ENCODE data around the gene SERPINB1.
"Not testable (repeated sequence)": the region's sequence is repeated elsewhere in the genome, so short reads cannot be mapped to it uniquely, and the experiment has no call there.

Gene SERPINB1

GRCh38 chr6:2801687-2802086 is 40.0 kb downstream of the SERPINB1 start:
- not testable (repeated sequence) for H2AFZ ChIP-seq (ENCODE audit: low read depth, low read length); H4K91ac ChIP-seq (ENCODE audit: low read length); H3K4me3 ChIP-seq (ENCODE audit: insufficient read depth in 1 of 2, low read depth in 1 of 2, low read length in 2 of 2); H3K18ac ChIP-seq (ENCODE audit: low read depth in 1 of 2, low read length in 2 of 2); H2BK120ac ChIP-seq (ENCODE audit: low read depth, low read length); H3K9me3 ChIP-seq (ENCODE audit: control insufficient read depth, low read length); H4K8ac ChIP-seq (ENCODE audit: low read length); H2BK12ac ChIP-seq (ENCODE audit: low read length in 2 of 2); DNase-seq; H3K4me2 ChIP-seq (ENCODE audit: low read length, poor library complexity, severe bottlenecking); H3K23ac ChIP-seq (ENCODE audit: low read length in 2 of 2); H3K14ac ChIP-seq (ENCODE audit: low read length in 2 of 2); H3K4me1 ChIP-seq (ENCODE audit: control insufficient read depth, insufficient read depth, low read depth, low read length); H3K27ac ChIP-seq (ENCODE audit: low read length, poor library complexity, severe bottlenecking); H3K9ac ChIP-seq (ENCODE audit: low read length); H2AK5ac ChIP-seq (ENCODE audit: low read length, severe bottlenecking); H2BK15ac ChIP-seq (ENCODE audit: low read depth, poor library complexity, severe bottlenecking); H3K4ac ChIP-seq (ENCODE audit: low read depth in 1 of 2, low read length in 2 of 2); H3K27me3 ChIP-seq (ENCODE audit: control insufficient read depth in 1 of 2, insufficient read depth in 1 of 2, low read length in 2 of 2); H3K36me3 ChIP-seq (ENCODE audit: control insufficient read depth in 1 of 2, insufficient read depth in 2 of 2, low read depth in 1 of 2, low read length in 2 of 2); H2BK5ac ChIP-seq (ENCODE audit: low read depth, low read length, poor library complexity, severe bottlenecking)
- WGBS: 93% methylated on average over 2 of the region's 4 CpGs
- H3K79me1 ChIP-seq (replicated peaks; ENCODE audit: low read length, poor library complexity, severe bottlenecking): peaks cover 35% of the 10 kb centered on the region

GRCh38 chr6:2800552-2801316 is 40.9 kb downstream of the SERPINB1 start:
- no peak overlapping the region for H3K23ac ChIP-seq (ENCODE audit: low read length in 2 of 2)
- no peak overlapping the region for H3K4ac ChIP-seq (ENCODE audit: low read depth in 1 of 2, low read length in 2 of 2)
- WGBS: 96% methylated on average over 14 of the region's 14 CpGs
- no peaks in the 10 kb centered on the region for H3K9me3 ChIP-seq (ENCODE audit: control insufficient read depth, low read length)
- H3K27me3 ChIP-seq (ENCODE audit: control insufficient read depth in 1 of 2, insufficient read depth in 1 of 2, low read length in 2 of 2): no peaks in the 10 kb centered on the region
- H4K8ac ChIP-seq (ENCODE audit: low read length): no peak overlapping the region
- no peak overlapping the region for H3K18ac ChIP-seq (ENCODE audit: low read depth in 1 of 2, low read length in 2 of 2)
- no peak overlapping the region for H4K91ac ChIP-seq (ENCODE audit: low read length)
- H2AFZ ChIP-seq (ENCODE audit: low read depth, low read length): no peak overlapping the region
- H2AK5ac ChIP-seq (ENCODE audit: low read length, severe bottlenecking): no peak overlapping the region
- H2BK12ac ChIP-seq (ENCODE audit: low read length in 2 of 2): no peak overlapping the region
- peak overlapping the region in 1 of 2 experiments; percentile 22 for H3K14ac ChIP-seq (ENCODE audit: low read length in 2 of 2)
- no peak overlapping the region for H2BK5ac ChIP-seq (ENCODE audit: low read depth, low read length, poor library complexity, severe bottlenecking)
- DNase-seq: no peak
- H3K27ac ChIP-seq (ENCODE audit: low read length, poor library complexity, severe bottlenecking): no peak overlapping the region
- no peak overlapping the region for H2BK120ac ChIP-seq (ENCODE audit: low read depth, low read length)
- H2BK15ac ChIP-seq (ENCODE audit: low read depth, poor library complexity, severe bottlenecking): no peak overlapping the region
- no peak overlapping the region for H3K4me3 ChIP-seq (ENCODE audit: insufficient read depth in 1 of 2, low read depth in 1 of 2, low read length in 2 of 2)
- H3K4me2 ChIP-seq (ENCODE audit: low read length, poor library complexity, severe bottlenecking): no peak overlapping the region
- peaks cover 0 to 10% of the 10 kb centered on the region in 2 experiments for H3K36me3 ChIP-seq (ENCODE audit: control insufficient read depth in 1 of 2, insufficient read depth in 2 of 2, low read depth in 1 of 2, low read length in 2 of 2)
- H3K79me1 ChIP-seq (replicated peaks; ENCODE audit: low read length, poor library complexity, severe bottlenecking): peaks cover 41% of the 10 kb centered on the region
- H3K9ac ChIP-seq (ENCODE audit: low read length): no peak overlapping the region
- peaks cover 7% of the 10 kb centered on the region for H3K4me1 ChIP-seq (ENCODE audit: control insufficient read depth, insufficient read depth, low read depth, low read length)

GRCh38 chr6:2799936-2800527 is 41.6 kb downstream of the SERPINB1 start:
- no peak overlapping the region for H3K4me3 ChIP-seq (ENCODE audit: insufficient read depth in 1 of 2, low read depth in 1 of 2, low read length in 2 of 2)
- H3K14ac ChIP-seq (ENCODE audit: low read length in 2 of 2): no peak overlapping the region
- H2AK5ac ChIP-seq (ENCODE audit: low read length, severe bottlenecking): no peak overlapping the region
- H3K79me1 ChIP-seq (replicated peaks; ENCODE audit: low read length, poor library complexity, severe bottlenecking): peaks cover 42% of the 10 kb centered on the region
- H2BK15ac ChIP-seq (ENCODE audit: low read depth, poor library complexity, severe bottlenecking): no peak overlapping the region
- H4K8ac ChIP-seq (ENCODE audit: low read length): no peak overlapping the region
- H2BK120ac ChIP-seq (ENCODE audit: low read depth, low read length): no peak overlapping the region
- H3K36me3 ChIP-seq (ENCODE audit: control insufficient read depth in 1 of 2, insufficient read depth in 2 of 2, low read depth in 1 of 2, low read length in 2 of 2): peaks cover 0 to 10% of the 10 kb centered on the region in 2 experiments
- no peaks in the 10 kb centered on the region for H3K27me3 ChIP-seq (ENCODE audit: control insufficient read depth in 1 of 2, insufficient read depth in 1 of 2, low read length in 2 of 2)
- no peak overlapping the region for H2AFZ ChIP-seq (ENCODE audit: low read depth, low read length)
- H3K18ac ChIP-seq (ENCODE audit: low read depth in 1 of 2, low read length in 2 of 2): no peak overlapping the region
- no peaks in the 10 kb centered on the region for H3K9me3 ChIP-seq (ENCODE audit: control insufficient read depth, low read length)
- H3K27ac ChIP-seq (ENCODE audit: low read length, poor library complexity, severe bottlenecking): no peak overlapping the region
- 93% methylated on average over 9 of the region's 11 CpGs for WGBS
- no peak overlapping the region for H2BK5ac ChIP-seq (ENCODE audit: low read depth, low read length, poor library complexity, severe bottlenecking)
- no peak overlapping the region for H3K4me2 ChIP-seq (ENCODE audit: low read length, poor library complexity, severe bottlenecking)
- H4K91ac ChIP-seq (ENCODE audit: low read length): no peak overlapping the region
- H3K4ac ChIP-seq (ENCODE audit: low read depth in 1 of 2, low read length in 2 of 2): no peak overlapping the region
- no peak overlapping the region for H3K9ac ChIP-seq (ENCODE audit: low read length)
- H3K23ac ChIP-seq (ENCODE audit: low read length in 2 of 2): no peak overlapping the region
- H3K4me1 ChIP-seq (ENCODE audit: control insufficient read depth, insufficient read depth, low read depth, low read length): peaks cover 7% of the 10 kb centered on the region
- peak; percentile 10 for DNase-seq
- H2BK12ac ChIP-seq (ENCODE audit: low read length in 2 of 2): no peak overlapping the region

- H3K36me3 ChIP-seq (ENCODE audit: control insufficient read depth in 1 of 2, insufficient read depth in 2 of 2, low read depth in 1 of 2, low read length in 2 of 2): peaks cover 0 to 10% of the 10 kb centered on the region in 2 experiments
- no peak overlapping the region for H4K91ac ChIP-seq (ENCODE audit: low read length)
- H3K9me3 ChIP-seq (ENCODE audit: control insufficient read depth, low read length): no peaks in the 10 kb centered on the region
- H2BK5ac ChIP-seq (ENCODE audit: low read depth, low read length, poor library complexity, severe bottlenecking): no peak overlapping the region
- H2BK12ac ChIP-seq (ENCODE audit: low read length in 2 of 2): no peak overlapping the region
- no peak overlapping the region for H3K23ac ChIP-seq (ENCODE audit: low read length in 2 of 2)
- no peak overlapping the region for H3K4me2 ChIP-seq (ENCODE audit: low read length, poor library complexity, severe bottlenecking)
- H3K27me3 ChIP-seq (ENCODE audit: control insufficient read depth in 1 of 2, insufficient read depth in 1 of 2, low read length in 2 of 2): no peaks in the 10 kb centered on the region
- no peak overlapping the region for H3K4ac ChIP-seq (ENCODE audit: low read depth in 1 of 2, low read length in 2 of 2)
- H3K9ac ChIP-seq (ENCODE audit: low read length): no peak overlapping the region
- H2BK15ac ChIP-seq (ENCODE audit: low read depth, poor library complexity, severe bottlenecking): no peak overlapping the region
- H3K4me1 ChIP-seq (ENCODE audit: control insufficient read depth, insufficient read depth, low read depth, low read length): peaks cover 7% of the 10 kb centered on the region
- H2BK120ac ChIP-seq (ENCODE audit: low read depth, low read length): no peak overlapping the region
- H3K79me1 ChIP-seq (replicated peaks; ENCODE audit: low read length, poor library complexity, severe bottlenecking): peaks cover 39% of the 10 kb centered on the region
- H3K27ac ChIP-seq (ENCODE audit: low read length, poor library complexity, severe bottlenecking): no peak overlapping the region
- H2AFZ ChIP-seq (ENCODE audit: low read depth, low read length): no peak overlapping the region
- no peak overlapping the region for H2AK5ac ChIP-seq (ENCODE audit: low read length, severe bottlenecking)
- H4K8ac ChIP-seq (ENCODE audit: low read length): no peak overlapping the region
- whole genome bisulfite sequencing: 84% methylated on average over 10 of the region's 11 CpGs
- H3K14ac ChIP-seq (ENCODE audit: low read length in 2 of 2): no peak overlapping the region
- no peak overlapping the region for H3K4me3 ChIP-seq (ENCODE audit: insufficient read depth in 1 of 2, low read depth in 1 of 2, low read length in 2 of 2)
- H3K18ac ChIP-seq (ENCODE audit: low read depth in 1 of 2, low read length in 2 of 2): no peak overlapping the region
- DNase-seq: no peak
Measured at GRCh38 chr6:2798586-2799134, 43.0 kb downstream of the SERPINB1 start.
